Neutrophil (primary cell): ENCODE results near the gene CDC42BPB.

Experiments used
- H3K27ac ChIP-seq: fragments of 200-600 bp; sonication (generic); 2 replicates; pipeline ENCODE4 v1.5.1; 2016; ENCODE audit warnings: mild to moderate bottlenecking, moderate library complexity
- H3K27me3 ChIP-seq: fragments of 200-600 bp; sonication (generic); 2 replicates; pipeline ENCODE4 v1.6.0; 2016; ENCODE audit warnings: mild to moderate bottlenecking
- H3K36me3 ChIP-seq: fragments of 200-600 bp; sonication (generic); 2 replicates; pipeline ENCODE4 v1.5.1; 2017
- H3K4me1 ChIP-seq, 2 experiments: fragments of 200-600 bp in 1 of 2; sonication (generic) in 1 of 2; 1 replicate in 1 of 2; 2 replicates in 1 of 2; pipeline versions ENCODE4 v1.5.1 to v1.6.1; 2013 to 2016; ENCODE audit warnings: low read depth in 1 of 2, low read length in 1 of 2, mild to moderate bottlenecking in 1 of 2, moderate library complexity in 1 of 2; ENCODE audit not compliant: control insufficient read depth in 1 of 2, insufficient read depth in 1 of 2
- H3K4me3 ChIP-seq, 2 experiments: fragments of 200-600 bp in 1 of 2; sonication (generic) in 1 of 2; 1 replicate in 1 of 2; 2 replicates in 1 of 2; pipeline ENCODE4 v1.5.1; 2013 to 2016; ENCODE audit warnings: low read depth in 1 of 2, low read length in 1 of 2, mild to moderate bottlenecking in 1 of 2, moderate library complexity in 1 of 2
- H3K9me3 ChIP-seq: fragments of 200-600 bp; sonication (generic); 2 replicates; pipeline ENCODE4 v1.5.1; 2016
- TF ChIP-seq, protein P1 (sequence below): fragments of 200-600 bp; sonication (generic); IDR thresholded peaks from 2 replicates; pipeline ENCODE4 v1.5.1; 2016; ENCODE audit warnings: antibody characterized with exemption

The CDC42BPB gene

DNA sequence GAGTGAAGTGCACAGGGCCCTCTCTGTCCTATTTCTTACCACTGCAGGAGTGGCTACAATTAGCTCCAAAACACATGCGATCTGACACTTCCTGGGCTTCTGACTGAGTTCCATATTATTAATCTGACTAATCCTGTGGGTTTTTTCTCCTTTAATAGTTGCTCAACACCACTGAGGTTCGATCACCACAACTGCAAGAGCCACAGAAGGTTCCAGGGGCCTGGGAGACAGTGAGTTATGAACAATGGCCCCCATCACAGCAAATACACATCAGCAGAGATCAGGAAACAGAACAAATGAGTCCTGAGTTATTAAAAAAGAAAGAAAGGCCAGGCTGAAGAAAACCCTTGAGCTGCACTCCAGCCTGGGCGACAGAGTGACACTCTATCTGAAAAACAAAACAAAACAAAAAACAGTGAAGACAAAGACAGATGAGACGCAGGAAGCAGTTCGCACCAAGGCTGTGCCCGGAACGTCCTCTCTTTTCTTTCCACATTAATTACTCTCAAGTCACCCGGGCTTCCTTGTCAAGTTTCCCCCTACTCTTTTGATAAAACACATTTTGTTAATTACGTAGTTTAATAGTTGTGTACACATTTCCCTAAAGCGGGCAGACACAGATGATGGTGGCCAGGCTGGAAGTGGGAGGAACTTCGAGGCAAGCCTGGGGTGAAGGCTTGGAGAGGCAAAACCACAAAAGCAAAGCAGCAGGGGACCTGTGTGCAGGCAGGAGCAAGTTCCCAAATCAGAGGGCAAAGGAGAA, 42.7 kb downstream of the CDC42BPB start:
- no peaks in the 10 kb centered on the region for H3K9me3 ChIP-seq
- H3K27ac ChIP-seq, result no peak overlapping the region
- H3K27me3 ChIP-seq, result peaks cover 8% of the 10 kb centered on the region
- H3K4me3 ChIP-seq, result no peak overlapping the region
- TF ChIP-seq, protein P1, sequence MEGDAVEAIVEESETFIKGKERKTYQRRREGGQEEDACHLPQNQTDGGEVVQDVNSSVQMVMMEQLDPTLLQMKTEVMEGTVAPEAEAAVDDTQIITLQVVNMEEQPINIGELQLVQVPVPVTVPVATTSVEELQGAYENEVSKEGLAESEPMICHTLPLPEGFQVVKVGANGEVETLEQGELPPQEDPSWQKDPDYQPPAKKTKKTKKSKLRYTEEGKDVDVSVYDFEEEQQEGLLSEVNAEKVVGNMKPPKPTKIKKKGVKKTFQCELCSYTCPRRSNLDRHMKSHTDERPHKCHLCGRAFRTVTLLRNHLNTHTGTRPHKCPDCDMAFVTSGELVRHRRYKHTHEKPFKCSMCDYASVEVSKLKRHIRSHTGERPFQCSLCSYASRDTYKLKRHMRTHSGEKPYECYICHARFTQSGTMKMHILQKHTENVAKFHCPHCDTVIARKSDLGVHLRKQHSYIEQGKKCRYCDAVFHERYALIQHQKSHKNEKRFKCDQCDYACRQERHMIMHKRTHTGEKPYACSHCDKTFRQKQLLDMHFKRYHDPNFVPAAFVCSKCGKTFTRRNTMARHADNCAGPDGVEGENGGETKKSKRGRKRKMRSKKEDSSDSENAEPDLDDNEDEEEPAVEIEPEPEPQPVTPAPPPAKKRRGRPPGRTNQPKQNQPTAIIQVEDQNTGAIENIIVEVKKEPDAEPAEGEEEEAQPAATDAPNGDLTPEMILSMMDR, result no peak
- H3K4me1 ChIP-seq, result no peaks in the 10 kb centered on the region
- H3K36me3 ChIP-seq, result no peaks in the 10 kb centered on the region

DNA sequence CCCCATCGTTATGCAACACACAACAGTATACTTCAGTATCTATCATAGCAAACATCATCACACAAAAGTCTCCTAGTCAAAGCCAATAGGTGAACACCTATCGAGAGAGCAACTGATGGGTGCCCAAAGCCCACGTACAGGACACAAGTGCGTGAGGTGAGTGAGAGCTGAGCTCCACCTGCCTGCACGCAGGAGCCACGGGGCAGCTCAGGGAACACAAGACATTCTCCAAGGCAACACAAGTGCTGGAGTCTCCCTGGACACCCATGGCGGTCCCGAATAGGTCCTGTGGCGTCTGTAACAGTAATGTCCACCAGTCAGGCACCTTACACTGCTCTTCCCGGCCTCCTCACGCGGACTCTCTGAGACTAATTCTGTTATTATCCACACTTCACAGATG, 44.3 kb downstream of the CDC42BPB start:
- Histone ChIP-seq H3K27me3 (peaks cover 6% of the 10 kb centered on the region), H3K4me3 (no peak overlapping the region), H3K36me3 (no peaks in the 10 kb centered on the region), H3K4me1 (no peaks in the 10 kb centered on the region), H3K27ac (no peak overlapping the region), H3K9me3 (no peaks in the 10 kb centered on the region)
- TF ChIP-seq, protein P1, result no peak

GRCh38 chr14:103009559-103009958, 47.8 kb downstream of the CDC42BPB start:
- TF ChIP-seq, protein P1, result no peak
- Histone ChIP-seq H3K4me1 (no peaks in the 10 kb centered on the region), H3K36me3 (no peaks in the 10 kb centered on the region), H3K9me3 (no peaks in the 10 kb centered on the region), H3K4me3 (no peak overlapping the region), H3K27me3 (no peaks in the 10 kb centered on the region), H3K27ac (no peak overlapping the region)

DNA sequence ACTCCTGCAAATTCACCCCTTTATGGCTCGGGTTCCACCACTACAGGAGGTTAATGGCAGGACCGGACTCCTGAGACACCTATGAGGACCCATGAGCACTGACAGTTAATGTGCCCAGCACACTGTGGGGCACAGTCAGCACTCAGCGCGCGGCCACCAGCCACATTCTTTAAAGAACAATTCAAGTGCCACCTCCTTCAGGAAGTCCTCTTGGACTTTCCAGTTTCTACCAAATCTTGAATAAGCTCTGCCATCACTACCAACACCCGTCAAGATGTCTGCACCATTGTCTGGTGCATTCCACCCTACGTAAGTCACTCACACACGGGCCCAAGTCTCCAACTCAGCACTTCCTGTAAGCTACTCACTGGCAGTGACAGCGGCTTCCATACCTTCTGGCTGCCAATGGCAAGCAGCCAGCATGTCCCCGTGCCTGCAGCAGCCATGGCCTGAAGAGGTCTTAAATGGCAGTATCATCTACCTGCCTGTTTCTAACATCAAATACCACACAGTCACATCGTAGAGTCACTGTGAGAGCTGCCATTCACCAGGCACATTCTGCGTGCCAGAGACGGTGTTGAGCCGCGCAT, 48.5 kb downstream of the CDC42BPB start:
- H3K9me3 ChIP-seq, result no peaks in the 10 kb centered on the region
- no peaks in the 10 kb centered on the region for H3K27me3 ChIP-seq
- no peaks in the 10 kb centered on the region for H3K36me3 ChIP-seq
- no peak overlapping the region for H3K4me3 ChIP-seq
- H3K4me1 ChIP-seq, result no peaks in the 10 kb centered on the region
- TF ChIP-seq, protein P1, result no peak
- H3K27ac ChIP-seq, result no peak overlapping the region

DNA sequence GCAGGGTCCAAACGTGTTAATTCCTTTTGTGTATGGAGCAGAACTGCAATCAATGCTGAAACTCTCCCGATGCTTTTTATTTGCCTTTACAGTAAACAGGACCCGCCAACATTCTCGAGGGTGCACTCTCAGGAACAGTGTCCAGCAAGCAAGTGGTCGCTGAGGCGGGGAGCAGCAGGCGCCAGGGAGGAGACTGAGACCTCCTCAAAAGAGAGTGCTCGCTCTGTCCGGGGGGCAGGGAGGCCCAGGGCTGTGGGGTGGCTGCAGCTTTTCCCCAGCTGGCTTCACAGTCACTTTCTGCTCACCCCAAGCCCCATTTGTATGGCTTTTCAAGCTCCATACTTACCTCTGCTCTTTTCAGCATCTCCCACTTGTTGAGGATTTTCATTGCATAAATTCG, 49.2 kb downstream of the CDC42BPB start:
- H3K36me3 ChIP-seq, result no peaks in the 10 kb centered on the region
- no peaks in the 10 kb centered on the region for H3K4me1 ChIP-seq
- TF ChIP-seq, protein P1, result no peak
- no peaks in the 10 kb centered on the region for H3K27me3 ChIP-seq
- H3K4me3 ChIP-seq, result no peak overlapping the region
- no peaks in the 10 kb centered on the region for H3K9me3 ChIP-seq
- H3K27ac ChIP-seq, result no peak overlapping the region
